ENCODE results near the gene C1orf198. TPM values are rescaled to one million over a fixed set of nuclear protein-coding genes. Genes with fewer than 3 reads are reported as not detected.

C1orf198 gene
- total RNA-seq, 1 donor from 2014 or later, result 225 TPM

DNA sequence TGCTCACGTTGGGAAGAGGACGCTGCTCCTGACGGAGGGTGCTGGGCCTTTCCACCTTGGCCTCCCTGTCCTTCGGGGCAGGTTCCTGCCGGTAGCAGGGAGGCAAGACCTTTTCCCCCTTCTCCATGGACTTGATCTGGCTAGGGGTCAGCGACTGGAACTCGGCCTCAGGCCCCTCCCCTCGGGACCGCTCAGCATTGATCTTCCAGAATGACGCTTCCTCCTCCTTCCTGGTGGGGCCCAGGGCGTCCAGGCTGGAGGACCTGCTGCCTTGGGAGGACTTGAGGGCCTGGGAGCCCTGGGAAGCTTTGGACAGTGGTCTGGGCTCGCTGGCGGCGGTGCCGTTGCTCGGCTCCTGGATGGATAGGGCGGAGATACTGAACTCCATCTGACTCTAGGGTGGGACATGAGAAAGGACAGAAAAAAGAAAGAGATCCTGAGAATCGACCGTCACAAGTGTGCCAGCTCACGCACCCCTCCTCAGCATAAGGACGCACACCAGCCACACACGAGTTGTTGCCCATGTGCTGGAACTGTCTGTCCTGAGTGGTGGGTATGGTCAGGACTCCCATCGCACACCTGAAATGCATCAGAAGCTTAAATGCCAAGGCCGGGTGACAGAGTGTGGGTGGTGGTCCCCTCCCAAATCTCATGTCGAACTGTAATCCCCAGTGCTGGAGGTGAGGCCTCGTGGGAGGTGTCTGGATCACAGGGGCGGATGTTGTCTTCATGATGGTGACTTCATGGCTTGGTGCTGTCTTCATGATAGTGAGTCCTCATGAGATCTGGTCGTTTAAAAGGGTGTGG is 24.6 kb downstream of the C1orf198 start:
- Histone ChIP-seq H3K4me3 (no peak overlapping the region), H3K9me3 (no peaks in the 10 kb centered on the region), H3K27ac (peak overlapping the region; percentile 41 to 46), H3K4me1 (peaks cover 4 to 40% of the 10 kb centered on the region in 2 donors), H3K36me3 (peaks cover 17 to 29% of the 10 kb centered on the region in 2 donors), H3K27me3 (no peaks in the 10 kb centered on the region)
- TF ChIP-seq, protein P1, sequence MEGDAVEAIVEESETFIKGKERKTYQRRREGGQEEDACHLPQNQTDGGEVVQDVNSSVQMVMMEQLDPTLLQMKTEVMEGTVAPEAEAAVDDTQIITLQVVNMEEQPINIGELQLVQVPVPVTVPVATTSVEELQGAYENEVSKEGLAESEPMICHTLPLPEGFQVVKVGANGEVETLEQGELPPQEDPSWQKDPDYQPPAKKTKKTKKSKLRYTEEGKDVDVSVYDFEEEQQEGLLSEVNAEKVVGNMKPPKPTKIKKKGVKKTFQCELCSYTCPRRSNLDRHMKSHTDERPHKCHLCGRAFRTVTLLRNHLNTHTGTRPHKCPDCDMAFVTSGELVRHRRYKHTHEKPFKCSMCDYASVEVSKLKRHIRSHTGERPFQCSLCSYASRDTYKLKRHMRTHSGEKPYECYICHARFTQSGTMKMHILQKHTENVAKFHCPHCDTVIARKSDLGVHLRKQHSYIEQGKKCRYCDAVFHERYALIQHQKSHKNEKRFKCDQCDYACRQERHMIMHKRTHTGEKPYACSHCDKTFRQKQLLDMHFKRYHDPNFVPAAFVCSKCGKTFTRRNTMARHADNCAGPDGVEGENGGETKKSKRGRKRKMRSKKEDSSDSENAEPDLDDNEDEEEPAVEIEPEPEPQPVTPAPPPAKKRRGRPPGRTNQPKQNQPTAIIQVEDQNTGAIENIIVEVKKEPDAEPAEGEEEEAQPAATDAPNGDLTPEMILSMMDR (IDR thresholded peaks at IDR 0.05), result no peak
- DNase-seq (ENCODE audit: low spot score in 2 of 2), result peak in 1 of 2 donors; percentile 59
- intact Hi-C loops (cut with DNase I), result no loop called here

DNA sequence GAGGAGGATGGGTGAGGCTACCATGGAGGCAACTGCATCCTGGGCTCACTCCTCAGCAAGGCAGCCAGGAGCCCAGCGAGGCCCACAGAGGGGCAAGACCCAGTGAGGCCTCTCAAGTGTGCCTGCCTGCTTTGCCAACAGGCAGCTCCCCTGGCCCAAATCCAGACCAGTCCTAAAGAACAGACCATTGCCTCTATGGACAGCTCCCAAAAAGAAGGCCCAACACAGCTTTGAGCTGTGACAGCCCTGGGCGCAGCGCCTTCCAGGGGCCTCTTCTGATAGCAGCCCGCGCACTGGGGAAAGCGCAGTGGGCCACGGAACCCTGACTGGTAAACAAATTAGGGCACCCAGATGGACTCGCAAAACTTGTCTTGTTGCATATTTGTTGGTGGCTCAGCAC is 25.5 kb downstream of the C1orf198 start:
- no peaks in the 10 kb centered on the region for H3K9me3 ChIP-seq
- peak overlapping the region; percentile 41 to 46 for H3K27ac ChIP-seq
- no peak overlapping the region for H3K4me3 ChIP-seq
- peaks cover 1 to 33% of the 10 kb centered on the region in 2 donors for H3K4me1 ChIP-seq
- intact Hi-C loops (cut with DNase I), result no loop called here
- TF ChIP-seq, protein P1 (IDR thresholded peaks at IDR 0.05), result no peak
- peaks cover 27 to 38% of the 10 kb centered on the region in 2 donors for H3K36me3 ChIP-seq
- peak in 1 of 2 donors; percentile 55 for DNase-seq (ENCODE audit: low spot score in 2 of 2)
- no peaks in the 10 kb centered on the region for H3K27me3 ChIP-seq

DNA sequence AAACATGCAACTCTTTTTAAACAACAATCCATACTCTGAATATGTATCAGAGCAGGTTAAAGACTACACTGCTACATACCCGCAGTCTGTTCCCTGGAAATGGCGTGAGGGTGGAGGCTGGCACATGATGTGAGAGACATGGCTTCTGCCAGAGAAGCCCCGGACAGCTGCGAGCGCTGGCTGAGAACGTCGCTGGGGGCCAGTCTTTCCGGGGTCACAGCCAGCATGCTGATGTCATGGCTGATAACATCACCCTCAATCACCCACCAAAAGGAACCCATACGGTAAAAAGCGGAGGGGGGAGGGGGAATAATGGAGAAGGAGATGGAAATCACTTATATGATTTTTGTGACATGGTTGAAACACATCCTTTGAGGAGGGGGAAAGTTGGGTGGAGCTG is 29.1 kb downstream of the C1orf198 start:
- intact Hi-C loops (cut with DNase I), result no loop called here
- H3K4me3 ChIP-seq, result no peak overlapping the region
- TF ChIP-seq, protein P1 (IDR thresholded peaks at IDR 0.05), result no peak
- no peaks in the 10 kb centered on the region for H3K27me3 ChIP-seq
- peaks cover 38 to 50% of the 10 kb centered on the region in 2 donors for H3K36me3 ChIP-seq
- no peaks in the 10 kb centered on the region for H3K9me3 ChIP-seq
- H3K4me1 ChIP-seq, result peaks cover 0 to 22% of the 10 kb centered on the region in 2 donors
- DNase-seq (ENCODE audit: low spot score in 2 of 2), result peak in 1 of 2 donors; percentile 46
- peak overlapping the region in 1 of 2 donors; percentile 19 for H3K27ac ChIP-seq

DNA sequence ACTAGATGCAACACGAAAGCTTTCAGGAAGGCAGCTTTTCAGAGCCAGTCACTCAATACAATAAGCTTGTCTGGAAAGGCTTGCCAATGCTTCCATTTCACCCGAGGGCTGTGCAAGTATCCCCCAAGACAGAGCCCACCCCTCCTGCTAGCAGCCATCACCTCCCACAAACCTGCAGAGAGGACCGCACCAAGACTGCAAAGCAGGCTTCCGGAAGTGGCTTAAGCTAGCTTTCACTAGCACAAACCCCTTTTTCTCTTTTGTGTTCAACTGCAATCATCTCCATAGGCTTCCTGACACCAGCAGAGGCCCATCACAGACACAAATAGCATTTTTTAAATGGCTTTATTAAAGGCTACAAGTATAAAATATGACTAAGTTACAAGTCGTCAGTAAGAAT is 31.5 kb downstream of the C1orf198 start:
- no peak overlapping the region for H3K27ac ChIP-seq
- H3K36me3 ChIP-seq, result peaks cover 22 to 28% of the 10 kb centered on the region in 2 donors

DNA sequence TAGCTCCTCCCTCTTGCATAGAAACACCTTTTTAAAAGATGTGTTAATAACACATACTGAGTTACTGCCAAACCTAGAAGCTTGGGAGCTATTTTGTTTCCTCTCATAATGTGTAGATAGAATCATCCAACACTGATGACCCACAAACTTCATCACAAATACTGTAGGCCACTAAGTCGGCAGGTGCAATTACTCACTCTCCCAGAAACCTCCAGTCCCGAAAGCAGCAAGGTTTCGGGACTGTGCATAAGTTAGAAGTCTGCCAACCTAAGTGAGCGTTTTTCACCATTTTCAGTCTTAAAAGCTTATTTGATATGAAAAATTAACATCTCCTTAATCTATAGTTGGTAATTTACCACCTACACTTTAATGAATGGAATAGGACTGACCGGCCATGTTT is 32.0 kb downstream of the C1orf198 start:
- intact Hi-C loops (cut with DNase I), result no loop called here
- peaks cover 22 to 26% of the 10 kb centered on the region in 2 donors for H3K36me3 ChIP-seq
- H3K4me3 ChIP-seq, result no peak overlapping the region
- TF ChIP-seq, protein P1 (IDR thresholded peaks at IDR 0.05), result no peak
- H3K9me3 ChIP-seq, result no peaks in the 10 kb centered on the region
- no peaks in the 10 kb centered on the region for H3K27me3 ChIP-seq
- H3K4me1 ChIP-seq, result peaks cover 0 to 25% of the 10 kb centered on the region in 2 donors
- peak in 1 of 2 donors; percentile 31 for DNase-seq (ENCODE audit: low spot score in 2 of 2)
- H3K27ac ChIP-seq, result no peak overlapping the region

More for the DNA sequence above, 31.5 kb downstream of the C1orf198 start:
- H3K9me3 ChIP-seq, result no peaks in the 10 kb centered on the region
- H3K4me3 ChIP-seq, result no peak overlapping the region
- TF ChIP-seq, protein P1 (IDR thresholded peaks at IDR 0.05), result no peak
- no peaks in the 10 kb centered on the region for H3K27me3 ChIP-seq
- peak in 1 of 2 donors; percentile 12 for DNase-seq (ENCODE audit: low spot score in 2 of 2)
- intact Hi-C loops (cut with DNase I), result no loop called here
- peaks cover 0 to 22% of the 10 kb centered on the region in 2 donors for H3K4me1 ChIP-seq
